Activated effector memory CD4-positive, alpha-beta T cell treated with anti-CD3 and anti-CD28 coated beads, Interleukin-2, amount 50 U/mL, for 16 hours (primary cell): ENCODE results near the gene TEDC2.
"Not testable (repeated sequence)": the region's sequence is repeated elsewhere in the genome, so short reads cannot be mapped to it uniquely, and the experiment has no call there.

ENCODE experiments used
- DNase-seq: peaks from one replicate; pipeline ENCODE4 v3.0.0-alpha.2; 2020

TEDC2 gene

GRCh38 chr16:2459647-2460390 lies at the start of gene TEDC2:
Gene TEDC2, plus strand, starts transcription at chr16:2460109. Its CDS starts 36 bp downstream, at chr16:2460145.
- DNase-seq: peak; percentile 99

- no peak for DNase-seq
Measured at GRCh38 chr16:2415085-2415484, 44.8 kb upstream of the TEDC2 start.

GRCh38 chr16:2420035-2420434 lies 39.9 kb upstream of the TEDC2 start:
- DNase-seq: no peak

GRCh38 chr16:2422123-2422867 lies 37.6 kb upstream of the TEDC2 start:
- DNase-seq: peak; percentile 60

- DNase-seq: peak; percentile 44
Measured at GRCh38 chr16:2424061-2425007, 35.6 kb upstream of the TEDC2 start.

GRCh38 chr16:2425008-2425518 lies 34.8 kb upstream of the TEDC2 start:
- DNase-seq: no peak

- DNase-seq: no peak
Measured at GRCh38 chr16:2425825-2426430, 34.0 kb upstream of the TEDC2 start.

- no peak for DNase-seq
Measured at GRCh38 chr16:2426941-2427361, 33.0 kb upstream of the TEDC2 start.

GRCh38 chr16:2427526-2427925 lies 32.4 kb upstream of the TEDC2 start:
- DNase-seq: no peak

- DNase-seq: peak; percentile 69
Measured at GRCh38 chr16:2428051-2428783, 31.7 kb upstream of the TEDC2 start.

- no peak for DNase-seq
Measured at GRCh38 chr16:2428784-2429033, 31.2 kb upstream of the TEDC2 start.

- DNase-seq: peak; percentile 99
Measured at GRCh38 chr16:2429034-2429770, 30.7 kb upstream of the TEDC2 start, which contains the start of gene CCNF. Gene CCNF, plus strand, starts transcription at chr16:2429447. Its CDS starts 35 bp downstream, at chr16:2429482.

GRCh38 chr16:2429771-2430663 lies 29.9 kb upstream of the TEDC2 start:
- DNase-seq: no peak

GRCh38 chr16:2432286-2432685 lies 27.6 kb upstream of the TEDC2 start:
- no peak for DNase-seq

GRCh38 chr16:2432801-2433505 lies 27.0 kb upstream of the TEDC2 start:
- no peak for DNase-seq

- DNase-seq: not testable (repeated sequence)
Measured at GRCh38 chr16:2435236-2435635, 24.7 kb upstream of the TEDC2 start.

- no peak for DNase-seq
Measured at GRCh38 chr16:2436110-2436509, 23.8 kb upstream of the TEDC2 start.

GRCh38 chr16:2437032-2437790 lies 22.7 kb upstream of the TEDC2 start:
- no peak for DNase-seq

- no peak for DNase-seq
Measured at GRCh38 chr16:2438121-2438520, 21.8 kb upstream of the TEDC2 start.
